ENCODE data around the gene TXNDC2. TPM values are rescaled to one million over a fixed set of nuclear protein-coding genes. Genes with fewer than 3 reads are reported as not detected.

The TXNDC2 gene
- total RNA-seq: 1 to 10 TPM in 1 of 4 donors, under 1 TPM in 3; 0.26 to 1.0 (median 0.58) TPM

GRCh38 chr18:9885170-9886004 is at the start of gene TXNDC2:
Gene TXNDC2 (plus strand): TSS chr18:9885973. CDS start chr18:9886681, 708 bp downstream.
- no peaks in the 10 kb centered on the region for H3K9me3 ChIP-seq
- H3K36me3 ChIP-seq: no peaks in the 10 kb centered on the region
- TF ChIP-seq POLR2A (IDR thresholded peaks at IDR 0.05; ENCODE audit: low read depth) (no peak), EP300 (IDR thresholded peaks at IDR 0.05) (no peak), POLR2AphosphoS5 (IDR thresholded peaks at IDR 0.05) (no peak), CTCF (IDR thresholded peaks at IDR 0.05) (no peak)
- H3K4me3 ChIP-seq: no peak within 1 kb of the TSS
- H3K4me1 ChIP-seq: peaks cover 0 to 11% (median 0%) of the 10 kb centered on the region in 4 donors
- DNase-seq (ENCODE audit: extremely low spot score): no peak
- 89% methylated on average over 8 of the region's 8 CpGs for WGBS
- H3K27me3 ChIP-seq: no peaks in the 10 kb centered on the region
- intact Hi-C loops (cut with DNase I): no loop called here
- H3K27ac ChIP-seq (replicated peaks in 1 of 4): no peak within 1 kb of the TSS

- TF ChIP-seq POLR2AphosphoS5 (IDR thresholded peaks at IDR 0.05): peak in 1 of 2 donors; percentile 35
- TF ChIP-seq CTCF (IDR thresholded peaks at IDR 0.05): no peak
- intact Hi-C loops (cut with DNase I): loop anchor here (10.0 kb wide), 1 partner anchor 124 kb away; no protein-coding TSS in a partner anchor
- H3K27ac ChIP-seq (replicated peaks in 1 of 4): peak overlapping the region; percentile 76 to 80 (median 79)
- WGBS: 59% methylated on average over 10 of the region's 10 CpGs
- no peak overlapping the region for H3K4me3 ChIP-seq
- peaks cover 0 to under 1% (median 0%) of the 10 kb centered on the region in 4 donors for H3K36me3 ChIP-seq
- H3K9me3 ChIP-seq: no peaks in the 10 kb centered on the region
- H3K4me1 ChIP-seq: peaks cover 32 to 86% (median 82%) of the 10 kb centered on the region in 4 donors
- no peaks in the 10 kb centered on the region for H3K27me3 ChIP-seq
- DNase-seq (ENCODE audit: extremely low spot score): peak; percentile 91
Measured at GRCh38 chr18:9838144-9838877, 47.5 kb upstream of the TXNDC2 start.

- intact Hi-C loops (cut with DNase I): loop anchor here (10.0 kb wide), 1 partner anchor 124 kb away; no protein-coding TSS in a partner anchor
- Histone ChIP-seq H3K27ac (replicated peaks in 1 of 4) (peak overlapping the region; percentile 76 to 80 (median 79)), H3K4me3 (no peak overlapping the region), H3K9me3 (no peaks in the 10 kb centered on the region), H3K4me1 (peaks cover 32 to 92% (median 81%) of the 10 kb centered on the region in 4 donors), H3K36me3 (peaks cover 0 to 4% (median 0%) of the 10 kb centered on the region in 4 donors), H3K27me3 (no peaks in the 10 kb centered on the region)
- DNase-seq (ENCODE audit: extremely low spot score): peak; percentile 91
- no peak for TF ChIP-seq POLR2AphosphoS5 (IDR thresholded peaks at IDR 0.05)
- no peak for TF ChIP-seq EP300 (IDR thresholded peaks at IDR 0.05)
- 97% methylated on average over 8 of the region's 8 CpGs for WGBS
Measured at GRCh38 chr18:9839211-9839610, 46.6 kb upstream of the TXNDC2 start.

- DNase-seq (ENCODE audit: extremely low spot score): peak; percentile 64
- Histone ChIP-seq H3K36me3 (peaks cover 0 to 4% (median 0%) of the 10 kb centered on the region in 4 donors), H3K4me1 (peaks cover 32 to 91% (median 75%) of the 10 kb centered on the region in 4 donors), H3K27me3 (no peaks in the 10 kb centered on the region), H3K9me3 (no peaks in the 10 kb centered on the region), H3K27ac (replicated peaks in 1 of 4) (peak overlapping the region; percentile 76 to 80 (median 79)), H3K4me3 (no peak overlapping the region)
- intact Hi-C loops (cut with DNase I): loop anchor here (10.0 kb wide), 1 partner anchor 125 kb away; no protein-coding TSS in a partner anchor
- TF ChIP-seq CTCF (IDR thresholded peaks at IDR 0.05) (no peak), EP300 (IDR thresholded peaks at IDR 0.05) (no peak), POLR2A (IDR thresholded peaks at IDR 0.05; ENCODE audit: low read depth) (no peak), POLR2AphosphoS5 (IDR thresholded peaks at IDR 0.05) (no peak)
- 81% methylated on average over 10 of the region's 10 CpGs for WGBS
Measured at GRCh38 chr18:9839853-9840252, 45.9 kb upstream of the TXNDC2 start.

- DNase-seq (ENCODE audit: extremely low spot score): no peak
- Histone ChIP-seq H3K36me3 (peaks cover 0 to 4% (median 0%) of the 10 kb centered on the region in 4 donors), H3K27ac (replicated peaks in 1 of 4) (peak overlapping the region in 3 of 4 donors; percentile 51 to 69 (median 52)), H3K9me3 (no peaks in the 10 kb centered on the region), H3K4me3 (no peak overlapping the region), H3K27me3 (no peaks in the 10 kb centered on the region), H3K4me1 (peaks cover 33 to 90% (median 71%) of the 10 kb centered on the region in 4 donors)
- WGBS: 66% methylated on average over 4 of the region's 4 CpGs
- intact Hi-C loops (cut with DNase I): no loop called here
- TF ChIP-seq EP300 (IDR thresholded peaks at IDR 0.05): no peak
- no peak for TF ChIP-seq POLR2A (IDR thresholded peaks at IDR 0.05; ENCODE audit: low read depth)
- no peak for TF ChIP-seq CTCF (IDR thresholded peaks at IDR 0.05)
- no peak for TF ChIP-seq POLR2AphosphoS5 (IDR thresholded peaks at IDR 0.05)
Measured at GRCh38 chr18:9841752-9842151, 44.0 kb upstream of the TXNDC2 start.

Data from esophagus muscularis mucosa (tissue), 4 donors.